Muscle of back (tissue), 11 donors: Measurements from ENCODE around the gene DCAF7. TPM values are rescaled to one million over a fixed set of nuclear protein-coding genes. Genes with fewer than 3 reads are reported as not detected.

Source experiments
- DNase-seq, 3 donors: peaks; one replicate each; pipeline versions ENCODE4 v3.0.0 to v3.0.0-alpha.2; 2013
- polyA plus RNA-seq, 10 donors: library from polyadenylated mRNA; unstranded; fragments of 120-200 nt; gene quantifications; one replicate each; pipeline ENCODE4 v1.2.1, GENCODE V29; 2013; ENCODE audit not compliant: insufficient read length in 10 of 10

The DCAF7 gene
- polyA plus RNA-seq, 10 donors: 36.4 to 50.4 (median 41.8) TPM

GRCh38 chr17:63622574-63623390 is 72.5 kb downstream of the DCAF7 start:
- DNase-seq: peak; percentile 32 to 82 (median 62)

- no peak for DNase-seq
Observed at GRCh38 chr17:63623786-63624530, 73.7 kb downstream of the DCAF7 start.

- DNase-seq: no peak
Observed at GRCh38 chr17:63624531-63624880, 74.2 kb downstream of the DCAF7 start.

GRCh38 chr17:63626551-63627180 is 76.4 kb downstream of the DCAF7 start:
- no peak for DNase-seq

- DNase-seq: no peak
Observed at GRCh38 chr17:63629627-63630026, 79.3 kb downstream of the DCAF7 start.

- no peak for DNase-seq
Observed at GRCh38 chr17:63631062-63631461, 80.8 kb downstream of the DCAF7 start.

GRCh38 chr17:63631626-63632025 is 81.3 kb downstream of the DCAF7 start:
- no peak for DNase-seq

GRCh38 chr17:63633742-63634141 is 83.5 kb downstream of the DCAF7 start:
- DNase-seq: no peak

- DNase-seq: peak in 1 of 3 donors; percentile 45
Observed at GRCh38 chr17:63634163-63634562, 83.9 kb downstream of the DCAF7 start.

- no peak for DNase-seq
Observed at GRCh38 chr17:63634816-63635215, 84.5 kb downstream of the DCAF7 start.

GRCh38 chr17:63635290-63635689 is 85.0 kb downstream of the DCAF7 start:
- no peak for DNase-seq

GRCh38 chr17:63635787-63636186 is 85.5 kb downstream of the DCAF7 start:
- no peak for DNase-seq

GRCh38 chr17:63639125-63639524 is 88.8 kb downstream of the DCAF7 start:
- DNase-seq: no peak

- DNase-seq: no peak
Observed at GRCh38 chr17:63640038-63640437, 89.8 kb downstream of the DCAF7 start.

GRCh38 chr17:63641692-63642448 is 91.6 kb downstream of the DCAF7 start:
- peak in 2 of 3 donors; percentile 30 to 47 for DNase-seq

Other genes starting within 250 kb of the DCAF7 start
- gene CYB561, start 104.2 kb upstream of the DCAF7 start, polyA plus RNA-seq: 1 to 10 TPM; 3.4 to 9.9 (median 4.9) TPM
- gene ACE, start 73.4 kb upstream of the DCAF7 start, polyA plus RNA-seq: 10 to 100 TPM in 3 of 10 donors, 1 to 10 TPM in 7; 7.7 to 14.2 (median 8.8) TPM
- under 1 TPM in 2 of 10 donors, not detected in 8; 0.06 to 0.10 TPM for gene KCNH6, start 27.1 kb upstream of the DCAF7 start, polyA plus RNA-seq
- gene TACO1, start 50.4 kb downstream of the DCAF7 start, polyA plus RNA-seq: 10 to 100 TPM; 14.6 to 18.6 (median 17.2) TPM
- 10 to 100 TPM; 20.2 to 27.9 (median 23.7) TPM for gene MAP3K3, start 71.9 kb downstream of the DCAF7 start, polyA plus RNA-seq
- gene LIMD2, start 149.6 kb downstream of the DCAF7 start, polyA plus RNA-seq: 10 to 100 TPM in 4 of 10 donors, 1 to 10 TPM in 6; 6.1 to 24.9 (median 8.7) TPM
- 10 to 100 TPM; 19.1 to 46.5 (median 27.4) TPM for gene STRADA, start 191.3 kb downstream of the DCAF7 start, polyA plus RNA-seq
- gene CCDC47, start 223.1 kb downstream of the DCAF7 start, polyA plus RNA-seq: 10 to 100 TPM; 49.1 to 61.7 (median 56.2) TPM
- gene DDX42, start 223.7 kb downstream of the DCAF7 start, polyA plus RNA-seq: 100 to 1,000 TPM in 6 of 10 donors, 10 to 100 TPM in 4; 76.6 to 144 (median 106) TPM